Coronary artery (tissue), 2 donors: ENCODE data around the gene UBA6.

Source experiments
- DNase-seq: peaks from one replicate; pipeline ENCODE4 v3.0.0-alpha.2; 2017; ENCODE audit warnings: low spot score
- H3K27ac ChIP-seq, 2 donors: fragments of 200-600 bp; sonication (generic); one replicate each; pipeline ENCODE4 v1.5.1; 2016 to 2019
- H3K4me3 ChIP-seq: fragments of 200-600 bp; sonication (generic); 2 replicates; pipeline ENCODE4 v1.5.1; 2016; ENCODE audit warnings: mild to moderate bottlenecking, moderate library complexity
- TF ChIP-seq, protein P1 (sequence below): fragments of 200-600 bp; sonication (generic); IDR thresholded peaks from one replicate; pipeline ENCODE4 v1.5.1; 2019; ENCODE audit warnings: antibody characterized with exemption

Gene UBA6

DNA sequence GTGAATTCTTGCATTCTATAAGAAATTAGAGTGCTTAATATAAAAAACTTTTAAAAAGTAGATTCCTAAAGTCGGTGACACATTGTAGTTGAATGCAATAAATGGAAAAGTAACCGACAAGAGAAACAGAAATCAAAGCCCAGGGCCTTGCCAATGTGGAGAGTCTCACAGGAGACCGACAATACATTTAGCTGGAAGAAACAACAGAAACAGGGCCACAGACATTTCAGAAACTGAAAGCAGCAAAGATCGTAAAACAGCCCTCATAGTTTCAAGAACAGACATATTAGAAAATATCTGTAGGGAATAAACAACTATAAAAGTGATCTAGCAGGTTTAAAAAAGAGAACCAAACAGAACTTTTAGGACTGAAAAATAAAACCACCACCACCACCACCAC lies 92.9 kb downstream of the UBA6 start:
- TF ChIP-seq, protein P1, sequence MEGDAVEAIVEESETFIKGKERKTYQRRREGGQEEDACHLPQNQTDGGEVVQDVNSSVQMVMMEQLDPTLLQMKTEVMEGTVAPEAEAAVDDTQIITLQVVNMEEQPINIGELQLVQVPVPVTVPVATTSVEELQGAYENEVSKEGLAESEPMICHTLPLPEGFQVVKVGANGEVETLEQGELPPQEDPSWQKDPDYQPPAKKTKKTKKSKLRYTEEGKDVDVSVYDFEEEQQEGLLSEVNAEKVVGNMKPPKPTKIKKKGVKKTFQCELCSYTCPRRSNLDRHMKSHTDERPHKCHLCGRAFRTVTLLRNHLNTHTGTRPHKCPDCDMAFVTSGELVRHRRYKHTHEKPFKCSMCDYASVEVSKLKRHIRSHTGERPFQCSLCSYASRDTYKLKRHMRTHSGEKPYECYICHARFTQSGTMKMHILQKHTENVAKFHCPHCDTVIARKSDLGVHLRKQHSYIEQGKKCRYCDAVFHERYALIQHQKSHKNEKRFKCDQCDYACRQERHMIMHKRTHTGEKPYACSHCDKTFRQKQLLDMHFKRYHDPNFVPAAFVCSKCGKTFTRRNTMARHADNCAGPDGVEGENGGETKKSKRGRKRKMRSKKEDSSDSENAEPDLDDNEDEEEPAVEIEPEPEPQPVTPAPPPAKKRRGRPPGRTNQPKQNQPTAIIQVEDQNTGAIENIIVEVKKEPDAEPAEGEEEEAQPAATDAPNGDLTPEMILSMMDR: no peak
- H3K27ac ChIP-seq: no peak overlapping the region
- H3K4me3 ChIP-seq: no peak overlapping the region
- DNase-seq: no peak

DNA sequence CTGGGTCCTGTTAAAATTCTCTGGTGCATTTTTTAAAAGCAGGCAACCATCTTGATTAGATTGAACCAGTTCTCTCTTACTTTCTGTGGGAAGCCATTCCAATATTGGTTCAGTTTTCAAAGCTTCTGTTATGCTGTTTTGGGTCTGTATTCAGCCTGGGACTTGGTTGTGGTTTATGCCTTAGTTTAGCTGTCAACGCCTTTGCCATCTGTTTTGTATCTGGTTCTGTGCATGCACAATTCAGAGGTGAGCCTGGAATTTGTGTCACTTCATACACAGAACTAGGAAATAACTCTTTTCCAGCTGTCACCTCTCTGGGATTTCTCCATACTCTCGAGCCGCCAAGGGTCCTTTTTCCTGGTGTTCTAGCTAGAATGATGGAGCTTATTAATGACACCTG lies 96.2 kb downstream of the UBA6 start:
- Histone ChIP-seq H3K27ac (no peak overlapping the region), H3K4me3 (no peak overlapping the region)
- TF ChIP-seq, protein P1: no peak
- DNase-seq: no peak

- Histone ChIP-seq H3K27ac (no peak overlapping the region), H3K4me3 (no peak overlapping the region)
- DNase-seq: no peak
- TF ChIP-seq, protein P1: no peak
Measured at GRCh38 chr4:67604029-67604381, 97.0 kb downstream of the UBA6 start.

- Histone ChIP-seq H3K4me3 (no peak overlapping the region), H3K27ac (no peak overlapping the region)
- DNase-seq: no peak
- TF ChIP-seq, protein P1: no peak
Measured at GRCh38 chr4:67603310-67604028, 97.5 kb downstream of the UBA6 start.

DNA sequence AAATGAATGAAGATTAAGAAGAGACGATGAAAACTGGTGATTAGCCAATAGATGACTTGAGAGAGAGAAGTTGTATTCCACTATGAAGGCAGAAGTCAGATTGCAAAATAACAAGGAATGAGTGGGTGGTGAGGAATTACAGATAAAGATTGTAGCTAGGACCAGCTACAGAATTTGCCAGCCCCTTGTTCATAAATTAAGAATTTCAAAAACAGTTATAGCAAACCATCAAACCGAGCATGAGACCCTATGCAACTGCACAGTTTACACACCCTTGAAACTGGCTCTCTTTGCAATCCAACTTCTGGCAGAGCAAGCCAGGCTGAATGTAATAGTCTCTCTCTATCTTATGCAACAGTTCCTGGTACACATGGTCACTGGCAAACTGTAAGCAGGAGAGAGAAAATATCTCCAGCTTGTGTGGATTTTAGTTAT lies 107.2 kb downstream of the UBA6 start:
- TF ChIP-seq, protein P1: no peak
- Histone ChIP-seq H3K4me3 (no peak overlapping the region), H3K27ac (no peak overlapping the region)
- DNase-seq: no peak

DNA sequence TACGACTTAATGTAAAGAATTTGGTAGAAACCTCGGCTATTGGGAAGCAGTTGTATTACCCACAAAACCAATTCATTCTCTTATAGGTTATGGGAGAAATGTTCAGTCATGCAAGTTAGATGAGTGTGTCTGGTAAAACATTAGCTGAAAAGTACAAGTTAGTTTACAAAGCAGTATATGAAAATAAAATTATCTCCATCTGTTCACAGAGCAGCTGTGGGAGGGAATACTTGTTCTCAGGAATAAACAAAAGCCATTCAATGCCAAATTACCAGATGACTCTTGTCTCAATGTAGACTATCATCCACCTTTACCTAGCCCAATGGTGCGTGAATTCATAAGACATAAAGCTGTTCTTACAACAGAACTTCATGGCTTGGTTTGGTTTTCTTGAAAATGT lies 113.8 kb downstream of the UBA6 start:
- H3K27ac ChIP-seq: no peak overlapping the region
- TF ChIP-seq, protein P1: no peak
- H3K4me3 ChIP-seq: no peak overlapping the region
- DNase-seq: no peak

GRCh38 chr4:67584496-67584895 lies 116.5 kb downstream of the UBA6 start:
- TF ChIP-seq, protein P1: no peak
- Histone ChIP-seq H3K4me3 (no peak overlapping the region), H3K27ac (no peak overlapping the region)
- no peak for DNase-seq
